ENCODE results near the gene PRPF40B. TPM values are rescaled to one million over a fixed set of nuclear protein-coding genes. Genes with fewer than 3 reads are reported as not detected.

PRPF40B gene
- total RNA-seq, 4 donors from 2014 or later, result 14.6 to 24.0 (median 18.3) TPM

- peak overlapping the region in 2 of 4 donors; percentile 15 to 56 for H3K27ac ChIP-seq
- no peak overlapping the region for H3K4me3 ChIP-seq
- 43 to 71% methylated on average over 1 of the region's 1 CpG for WGBS, 2 donors (ENCODE audit: low coverage in 1 of 2)
- H3K36me3 ChIP-seq, result peaks cover 0 to 27% of the 10 kb centered on the region in 2 donors
- H3K4me1 ChIP-seq, result peaks cover 0 to 43% (median 8%) of the 10 kb centered on the region in 3 donors
- no peaks in the 10 kb centered on the region for H3K9me3 ChIP-seq
- ATAC-seq, result no peak
- no peaks in the 10 kb centered on the region for H3K27me3 ChIP-seq
- no peak for TF ChIP-seq EP300 (IDR thresholded peaks at IDR 0.05)
- no peak for TF ChIP-seq POLR2AphosphoS5 (IDR thresholded peaks at IDR 0.05)
- TF ChIP-seq POLR2A (IDR thresholded peaks at IDR 0.05), result no peak
- no peak for TF ChIP-seq CTCF (IDR thresholded peaks at IDR 0.05)
Observed at GRCh38 chr12:49582201-49582600, 41.2 kb upstream of the PRPF40B start.

- Histone ChIP-seq H3K9me3 (no peaks in the 10 kb centered on the region), H3K36me3 (peaks cover 0 to 25% of the 10 kb centered on the region in 2 donors), H3K4me1 (peaks cover 0 to 43% (median 8%) of the 10 kb centered on the region in 3 donors), H3K4me3 (no peak overlapping the region), H3K27me3 (no peaks in the 10 kb centered on the region), H3K27ac (peak overlapping the region in 3 of 4 donors; percentile 52 to 63 (median 56))
- peak; percentile 53 for ATAC-seq
- 0 to 15% methylated on average over 4 of the region's 4 CpGs for WGBS, 2 donors (ENCODE audit: low coverage in 1 of 2)
- TF ChIP-seq EP300 (IDR thresholded peaks at IDR 0.05) (no peak), CTCF (IDR thresholded peaks at IDR 0.05) (no peak), POLR2AphosphoS5 (IDR thresholded peaks at IDR 0.05) (no peak), POLR2A (IDR thresholded peaks at IDR 0.05) (no peak)
Observed at GRCh38 chr12:49582850-49583249, 40.5 kb upstream of the PRPF40B start.

GRCh38 chr12:49583366-49584094 lies 39.8 kb upstream of the PRPF40B start:
- Histone ChIP-seq H3K27ac (peak overlapping the region in 3 of 4 donors; percentile 52 to 63 (median 56)), H3K4me3 (no peak overlapping the region), H3K36me3 (peaks cover 0 to 23% of the 10 kb centered on the region in 2 donors), H3K4me1 (peaks cover 0 to 43% (median 8%) of the 10 kb centered on the region in 3 donors), H3K9me3 (no peaks in the 10 kb centered on the region), H3K27me3 (no peaks in the 10 kb centered on the region)
- WGBS, 2 donors (ENCODE audit: low coverage in 1 of 2), result 61 to 69% methylated on average over 9 to 12 of the region's 13 CpGs
- TF ChIP-seq POLR2A (IDR thresholded peaks at IDR 0.05), result no peak
- TF ChIP-seq CTCF (IDR thresholded peaks at IDR 0.05), result no peak
- no peak for TF ChIP-seq EP300 (IDR thresholded peaks at IDR 0.05)
- no peak for TF ChIP-seq POLR2AphosphoS5 (IDR thresholded peaks at IDR 0.05)
- no peak for ATAC-seq

GRCh38 chr12:49584591-49584990 lies 38.8 kb upstream of the PRPF40B start:
- Histone ChIP-seq H3K4me1 (peaks cover 0 to 43% (median 8%) of the 10 kb centered on the region in 3 donors), H3K9me3 (no peaks in the 10 kb centered on the region), H3K4me3 (no peak overlapping the region), H3K27me3 (no peaks in the 10 kb centered on the region), H3K36me3 (peaks cover 0 to 23% of the 10 kb centered on the region in 2 donors), H3K27ac (no peak overlapping the region)
- ATAC-seq, result no peak
- 63 to 80% methylated on average over 4 to 7 of the region's 7 CpGs for WGBS, 2 donors (ENCODE audit: low coverage in 1 of 2)
- TF ChIP-seq EP300 (IDR thresholded peaks at IDR 0.05) (no peak), POLR2A (IDR thresholded peaks at IDR 0.05) (no peak), POLR2AphosphoS5 (IDR thresholded peaks at IDR 0.05) (no peak), CTCF (IDR thresholded peaks at IDR 0.05) (no peak)
